ENCODE measurements around the gene CCNE1.

Gene CCNE1

GRCh38 chr19:29774126-29774525, 37.7 kb upstream of the CCNE1 start:
- H3K27me3 ChIP-seq (ENCODE audit: control insufficient read depth in 1 of 2, insufficient read depth in 2 of 2, low read length in 2 of 2) = no peaks in the 10 kb centered on the region
- no peak overlapping the region for H3K4me3 ChIP-seq (ENCODE audit: low read depth in 1 of 2, low read length in 2 of 2)
- H3K9ac ChIP-seq (ENCODE audit: low read length) = no peak overlapping the region
- H3K9me3 ChIP-seq (ENCODE audit: low read length) = no peaks in the 10 kb centered on the region
- H3K36me3 ChIP-seq (ENCODE audit: insufficient read depth, low read length) = no peaks in the 10 kb centered on the region
- H3K4me1 ChIP-seq (ENCODE audit: insufficient read depth, low read length) = no peaks in the 10 kb centered on the region
- no peak overlapping the region for H3K27ac ChIP-seq (ENCODE audit: low read depth, low read length)

GRCh38 chr19:29777781-29778309, 33.9 kb upstream of the CCNE1 start:
- no peaks in the 10 kb centered on the region for H3K4me1 ChIP-seq (ENCODE audit: insufficient read depth, low read length)
- no peak overlapping the region for H3K27ac ChIP-seq (ENCODE audit: low read depth, low read length)
- H3K27me3 ChIP-seq (ENCODE audit: control insufficient read depth in 1 of 2, insufficient read depth in 2 of 2, low read length in 2 of 2) = no peaks in the 10 kb centered on the region
- no peaks in the 10 kb centered on the region for H3K36me3 ChIP-seq (ENCODE audit: insufficient read depth, low read length)
- H3K9ac ChIP-seq (ENCODE audit: low read length) = no peak overlapping the region
- H3K9me3 ChIP-seq (ENCODE audit: low read length) = no peaks in the 10 kb centered on the region
- H3K4me3 ChIP-seq (ENCODE audit: low read depth in 1 of 2, low read length in 2 of 2) = no peak overlapping the region

GRCh38 chr19:29779921-29780320, 31.9 kb upstream of the CCNE1 start:
- Histone ChIP-seq H3K27me3 (ENCODE audit: control insufficient read depth in 1 of 2, insufficient read depth in 2 of 2, low read length in 2 of 2) (no peaks in the 10 kb centered on the region), H3K27ac (ENCODE audit: low read depth, low read length) (no peak overlapping the region), H3K36me3 (ENCODE audit: insufficient read depth, low read length) (no peaks in the 10 kb centered on the region), H3K9me3 (ENCODE audit: low read length) (no peaks in the 10 kb centered on the region), H3K4me3 (ENCODE audit: low read depth in 1 of 2, low read length in 2 of 2) (no peak overlapping the region), H3K4me1 (ENCODE audit: insufficient read depth, low read length) (no peaks in the 10 kb centered on the region), H3K9ac (ENCODE audit: low read length) (no peak overlapping the region)

GRCh38 chr19:29781386-29782259, 30.2 kb upstream of the CCNE1 start:
- Histone ChIP-seq H3K4me3 (ENCODE audit: low read depth in 1 of 2, low read length in 2 of 2) (no peak overlapping the region), H3K9me3 (ENCODE audit: low read length) (no peaks in the 10 kb centered on the region), H3K9ac (ENCODE audit: low read length) (no peak overlapping the region), H3K27me3 (ENCODE audit: control insufficient read depth in 1 of 2, insufficient read depth in 2 of 2, low read length in 2 of 2) (no peaks in the 10 kb centered on the region), H3K36me3 (ENCODE audit: insufficient read depth, low read length) (no peaks in the 10 kb centered on the region), H3K27ac (ENCODE audit: low read depth, low read length) (no peak overlapping the region), H3K4me1 (ENCODE audit: insufficient read depth, low read length) (no peaks in the 10 kb centered on the region)

- Histone ChIP-seq H3K27ac (ENCODE audit: low read depth, low read length) (no peak overlapping the region), H3K27me3 (ENCODE audit: control insufficient read depth in 1 of 2, insufficient read depth in 2 of 2, low read length in 2 of 2) (no peaks in the 10 kb centered on the region), H3K9me3 (ENCODE audit: low read length) (no peaks in the 10 kb centered on the region), H3K9ac (ENCODE audit: low read length) (no peak overlapping the region), H3K36me3 (ENCODE audit: insufficient read depth, low read length) (no peaks in the 10 kb centered on the region), H3K4me1 (ENCODE audit: insufficient read depth, low read length) (no peaks in the 10 kb centered on the region), H3K4me3 (ENCODE audit: low read depth in 1 of 2, low read length in 2 of 2) (no peak overlapping the region)
Observed at GRCh38 chr19:29782260-29782580, 29.6 kb upstream of the CCNE1 start.

GRCh38 chr19:29783627-29784190, 28.1 kb upstream of the CCNE1 start:
- no peak overlapping the region for H3K27ac ChIP-seq (ENCODE audit: low read depth, low read length)
- H3K4me3 ChIP-seq (ENCODE audit: low read depth in 1 of 2, low read length in 2 of 2) = no peak overlapping the region
- no peak overlapping the region for H3K9ac ChIP-seq (ENCODE audit: low read length)
- no peaks in the 10 kb centered on the region for H3K4me1 ChIP-seq (ENCODE audit: insufficient read depth, low read length)
- no peaks in the 10 kb centered on the region for H3K36me3 ChIP-seq (ENCODE audit: insufficient read depth, low read length)
- H3K27me3 ChIP-seq (ENCODE audit: control insufficient read depth in 1 of 2, insufficient read depth in 2 of 2, low read length in 2 of 2) = no peaks in the 10 kb centered on the region
- H3K9me3 ChIP-seq (ENCODE audit: low read length) = no peaks in the 10 kb centered on the region

GRCh38 chr19:29784598-29785223, 27.1 kb upstream of the CCNE1 start:
- Histone ChIP-seq H3K36me3 (ENCODE audit: insufficient read depth, low read length) (no peaks in the 10 kb centered on the region), H3K27ac (ENCODE audit: low read depth, low read length) (no peak overlapping the region), H3K4me1 (ENCODE audit: insufficient read depth, low read length) (no peaks in the 10 kb centered on the region), H3K4me3 (ENCODE audit: low read depth in 1 of 2, low read length in 2 of 2) (no peak overlapping the region), H3K9me3 (ENCODE audit: low read length) (no peaks in the 10 kb centered on the region), H3K9ac (ENCODE audit: low read length) (no peak overlapping the region), H3K27me3 (ENCODE audit: control insufficient read depth in 1 of 2, insufficient read depth in 2 of 2, low read length in 2 of 2) (no peaks in the 10 kb centered on the region)

- H3K27me3 ChIP-seq (ENCODE audit: control insufficient read depth in 1 of 2, insufficient read depth in 2 of 2, low read length in 2 of 2) = no peaks in the 10 kb centered on the region
- no peaks in the 10 kb centered on the region for H3K36me3 ChIP-seq (ENCODE audit: insufficient read depth, low read length)
- no peak overlapping the region for H3K27ac ChIP-seq (ENCODE audit: low read depth, low read length)
- no peak overlapping the region for H3K9ac ChIP-seq (ENCODE audit: low read length)
- no peaks in the 10 kb centered on the region for H3K4me1 ChIP-seq (ENCODE audit: insufficient read depth, low read length)
- H3K4me3 ChIP-seq (ENCODE audit: low read depth in 1 of 2, low read length in 2 of 2) = no peak overlapping the region
- no peaks in the 10 kb centered on the region for H3K9me3 ChIP-seq (ENCODE audit: low read length)
Observed at GRCh38 chr19:29785360-29785759, 26.4 kb upstream of the CCNE1 start.

GRCh38 chr19:29785955-29786589, 25.7 kb upstream of the CCNE1 start:
- H3K4me3 ChIP-seq (ENCODE audit: low read depth in 1 of 2, low read length in 2 of 2) = no peak overlapping the region
- no peaks in the 10 kb centered on the region for H3K4me1 ChIP-seq (ENCODE audit: insufficient read depth, low read length)
- no peaks in the 10 kb centered on the region for H3K36me3 ChIP-seq (ENCODE audit: insufficient read depth, low read length)
- no peak overlapping the region for H3K27ac ChIP-seq (ENCODE audit: low read depth, low read length)
- no peaks in the 10 kb centered on the region for H3K9me3 ChIP-seq (ENCODE audit: low read length)
- no peaks in the 10 kb centered on the region for H3K27me3 ChIP-seq (ENCODE audit: control insufficient read depth in 1 of 2, insufficient read depth in 2 of 2, low read length in 2 of 2)
- no peak overlapping the region for H3K9ac ChIP-seq (ENCODE audit: low read length)

GRCh38 chr19:29787281-29787680, 24.5 kb upstream of the CCNE1 start:
- Histone ChIP-seq H3K27me3 (ENCODE audit: control insufficient read depth in 1 of 2, insufficient read depth in 2 of 2, low read length in 2 of 2) (no peaks in the 10 kb centered on the region), H3K4me1 (ENCODE audit: insufficient read depth, low read length) (no peaks in the 10 kb centered on the region), H3K9ac (ENCODE audit: low read length) (no peak overlapping the region), H3K27ac (ENCODE audit: low read depth, low read length) (no peak overlapping the region), H3K36me3 (ENCODE audit: insufficient read depth, low read length) (no peaks in the 10 kb centered on the region), H3K4me3 (ENCODE audit: low read depth in 1 of 2, low read length in 2 of 2) (no peak overlapping the region), H3K9me3 (ENCODE audit: low read length) (no peaks in the 10 kb centered on the region)

- no peaks in the 10 kb centered on the region for H3K36me3 ChIP-seq (ENCODE audit: insufficient read depth, low read length)
- H3K4me1 ChIP-seq (ENCODE audit: insufficient read depth, low read length) = no peaks in the 10 kb centered on the region
- H3K9me3 ChIP-seq (ENCODE audit: low read length) = no peaks in the 10 kb centered on the region
- H3K9ac ChIP-seq (ENCODE audit: low read length) = no peak overlapping the region
- H3K27ac ChIP-seq (ENCODE audit: low read depth, low read length) = no peak overlapping the region
- H3K4me3 ChIP-seq (ENCODE audit: low read depth in 1 of 2, low read length in 2 of 2) = no peak overlapping the region
- no peaks in the 10 kb centered on the region for H3K27me3 ChIP-seq (ENCODE audit: control insufficient read depth in 1 of 2, insufficient read depth in 2 of 2, low read length in 2 of 2)
Observed at GRCh38 chr19:29789007-29789406, 22.8 kb upstream of the CCNE1 start.
